ENCODE data around the gene SLC22A1. TPM values are rescaled to one million over a fixed set of nuclear protein-coding genes. Genes with fewer than 3 reads are reported as not detected.

SLC22A1 gene
- total and polyA plus RNA-seq, 2 donors (not counting 3 experiments of a cell fraction or from before 2014, with no cell fraction given), result 0.04 TPM; not detected in 1

DNA sequence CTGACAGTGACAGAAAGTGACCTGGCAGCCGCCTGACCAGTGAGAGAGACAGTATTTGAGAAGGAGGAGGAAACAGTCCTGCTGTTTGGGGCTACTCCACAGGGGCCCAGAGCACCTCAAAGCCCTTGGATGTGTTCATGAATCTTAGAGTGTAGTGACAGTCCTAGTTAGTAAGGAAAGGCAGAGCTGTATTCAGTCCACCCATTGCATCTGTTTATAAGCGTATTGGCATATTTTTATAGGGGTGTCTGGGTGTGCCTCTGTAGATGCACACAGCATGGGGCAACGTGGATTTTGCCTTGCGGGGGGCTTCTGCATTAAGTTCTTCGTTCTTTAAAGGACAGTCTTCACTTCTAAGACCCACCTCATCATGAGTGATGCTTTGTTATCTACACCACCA is 44.6 kb upstream of the SLC22A1 start:
- H3K9me3 ChIP-seq (replicated peaks; ENCODE audit: control insufficient read depth, insufficient read depth, low read length), result no peaks in the 10 kb centered on the region
- dilution Hi-C loops (cut with MboI; ENCODE audit: extremely low pct_ligation_motif_present, low sequenced_read_pairs), result no loop called here
- H3K9ac ChIP-seq (replicated peaks; ENCODE audit: extremely low read depth, insufficient read depth, low read length), result no peak overlapping the region
- no peak overlapping the region for H3K4me2 ChIP-seq (ENCODE audit: insufficient read depth, low read length)
- DNase-seq (ENCODE audit: low read depth, low spot score), result no peak
- H3K36me3 ChIP-seq (ENCODE audit: control insufficient read depth in 2 of 2, extremely low read depth in 1 of 2, insufficient read depth in 2 of 2, low read length in 2 of 2), result peaks cover 0 to 36% of the 10 kb centered on the region in 2 experiments
- intact Hi-C loops (cut with micrococcal nuclease), result no loop called here
- ChIA-PET POLR2A (no interaction called here), CTCF (interaction anchor here (1.3 kb wide), 1 partner anchor 11 kb away, joined by 4 read pairs; no protein-coding TSS in a partner anchor)
- H3K4me1 ChIP-seq (ENCODE audit: control insufficient read depth, extremely low read depth, insufficient read depth, low read length), result no peaks in the 10 kb centered on the region
- no peak for FAIRE-seq
- H3K27ac ChIP-seq (ENCODE audit: insufficient read depth, low read depth, low read length), result no peak overlapping the region
- no peak overlapping the region for H2AFZ ChIP-seq (ENCODE audit: low read depth, low read length)
- H4K20me1 ChIP-seq (replicated peaks; ENCODE audit: control insufficient read depth, extremely low read depth, insufficient read depth, low read length), result no peaks in the 10 kb centered on the region
- H3K9me1 ChIP-seq (replicated peaks; ENCODE audit: control insufficient read depth, extremely low read depth, insufficient read depth, low read length), result no peaks in the 10 kb centered on the region
- no peaks in the 10 kb centered on the region for H3K27me3 ChIP-seq (ENCODE audit: control insufficient read depth in 2 of 2, insufficient read depth in 2 of 2, low read length in 2 of 2)
- BruUV-seq (replicated peaks), result no TSS peak
- no peaks in the 10 kb centered on the region for H3K79me2 ChIP-seq (ENCODE audit: control insufficient read depth, insufficient read depth, low read length)
- no peak for TF ChIP-seq JUN (IDR thresholded peaks at IDR 0.05; ENCODE audit: borderline replicate concordance, insufficient read depth, insufficient read length, low read depth)
- TF ChIP-seq GATA2 (IDR thresholded peaks at IDR 0.05; ENCODE audit: insufficient read depth, insufficient read length, low read depth, low read length), result no peak
- TF ChIP-seq, protein P1, sequence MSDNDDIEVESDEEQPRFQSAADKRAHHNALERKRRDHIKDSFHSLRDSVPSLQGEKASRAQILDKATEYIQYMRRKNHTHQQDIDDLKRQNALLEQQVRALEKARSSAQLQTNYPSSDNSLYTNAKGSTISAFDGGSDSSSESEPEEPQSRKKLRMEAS (IDR thresholded peaks at IDR 0.05; ENCODE audit: insufficient read depth, insufficient read length), result no peak
- no peak for TF ChIP-seq POLR2AphosphoS5 (IDR thresholded peaks at IDR 0.05; ENCODE audit: insufficient read depth, low read depth, low read length)
- no peak for TF ChIP-seq POLR2A (IDR thresholded peaks at IDR 0.05; ENCODE audit: low read depth, low read length)
- TF ChIP-seq EZH2 (IDR thresholded peaks at IDR 0.05; ENCODE audit: borderline replicate concordance, low read depth, low read length, severe bottlenecking), result no peak
- TF ChIP-seq, protein P2, sequence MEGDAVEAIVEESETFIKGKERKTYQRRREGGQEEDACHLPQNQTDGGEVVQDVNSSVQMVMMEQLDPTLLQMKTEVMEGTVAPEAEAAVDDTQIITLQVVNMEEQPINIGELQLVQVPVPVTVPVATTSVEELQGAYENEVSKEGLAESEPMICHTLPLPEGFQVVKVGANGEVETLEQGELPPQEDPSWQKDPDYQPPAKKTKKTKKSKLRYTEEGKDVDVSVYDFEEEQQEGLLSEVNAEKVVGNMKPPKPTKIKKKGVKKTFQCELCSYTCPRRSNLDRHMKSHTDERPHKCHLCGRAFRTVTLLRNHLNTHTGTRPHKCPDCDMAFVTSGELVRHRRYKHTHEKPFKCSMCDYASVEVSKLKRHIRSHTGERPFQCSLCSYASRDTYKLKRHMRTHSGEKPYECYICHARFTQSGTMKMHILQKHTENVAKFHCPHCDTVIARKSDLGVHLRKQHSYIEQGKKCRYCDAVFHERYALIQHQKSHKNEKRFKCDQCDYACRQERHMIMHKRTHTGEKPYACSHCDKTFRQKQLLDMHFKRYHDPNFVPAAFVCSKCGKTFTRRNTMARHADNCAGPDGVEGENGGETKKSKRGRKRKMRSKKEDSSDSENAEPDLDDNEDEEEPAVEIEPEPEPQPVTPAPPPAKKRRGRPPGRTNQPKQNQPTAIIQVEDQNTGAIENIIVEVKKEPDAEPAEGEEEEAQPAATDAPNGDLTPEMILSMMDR (IDR thresholded peaks at IDR 0.05; ENCODE audit: extremely low read depth in 1 of 2, insufficient read depth in 1 of 2, low read depth in 1 of 2, low read length in 2 of 2), result no peak
- no peak for TF ChIP-seq FOS (IDR thresholded peaks at IDR 0.05; ENCODE audit: borderline replicate concordance, insufficient read depth, low read length)
- no peak for TF ChIP-seq MYC (IDR thresholded peaks at IDR 0.05; ENCODE audit: low read depth, low read length)
- H3K4me3 ChIP-seq (replicated peaks in 1 of 3; ENCODE audit: insufficient read depth in 1 of 3, low read depth in 1 of 3, low read length in 3 of 3), result no peak overlapping the region

All from endothelial cell of umbilical vein (primary cell).